SK-N-MC (cell line): Measurements from ENCODE around the gene PTPN6.

ENCODE experiments used
- DNase-seq: peaks from one replicate; pipeline ENCODE4 v3.0.0-alpha.2; 2011; ENCODE audit warnings: low read depth, low spot score
- H3K27ac ChIP-seq: fragments of 200-600 bp; sonication (generic); 2 replicates; pipeline ENCODE4 v1.5.1; 2016; ENCODE audit warnings: mixed run types
- H3K36me3 ChIP-seq: fragments of 200-600 bp; sonication (generic); 2 replicates; pipeline ENCODE4 v1.6.1; 2017; ENCODE audit warnings: antibody characterized with exemption, low read length, mixed read lengths; ENCODE audit not compliant: insufficient read depth
- H3K4me3 ChIP-seq: fragments of 200-600 bp; sonication (generic); 2 replicates; pipeline ENCODE4 v1.5.1; 2016
- H3K9ac ChIP-seq: fragments of 200-600 bp; sonication (generic); 2 replicates; pipeline ENCODE4 v1.8.0; 2017; ENCODE audit warnings: mixed run types, mixed read lengths; ENCODE audit not compliant: insufficient read length
- H3K9me3 ChIP-seq: fragments of 200-600 bp; sonication (generic); 2 replicates; pipeline ENCODE4 v1.6.1; 2017; ENCODE audit warnings: low read depth, mild to moderate bottlenecking, antibody characterized with exemption, low read length, moderate library complexity, mixed read lengths
- EZH2 ChIP-seq: fragments of 200-600 bp; sonication (generic); IDR thresholded peaks from one replicate; pipeline ENCODE4 v1.6.1; 2017; ENCODE audit warnings: antibody characterized with exemption
- FOXP2 ChIP-seq: optimal IDR thresholded peaks from 2 replicates; pipeline ENCODE3; 2011; ENCODE audit warnings: mild to moderate bottlenecking, moderate library complexity; ENCODE audit not compliant: insufficient read depth; ENCODE audit errors: extremely low read length, control extremely low read depth
- POLR2AphosphoS5 ChIP-seq: IDR thresholded peaks from 2 replicates; pipeline ENCODE4 v1.6.1; 2012; ENCODE audit warnings: mild to moderate bottlenecking, low read depth, low read length, borderline replicate concordance

Gene PTPN6

DNA sequence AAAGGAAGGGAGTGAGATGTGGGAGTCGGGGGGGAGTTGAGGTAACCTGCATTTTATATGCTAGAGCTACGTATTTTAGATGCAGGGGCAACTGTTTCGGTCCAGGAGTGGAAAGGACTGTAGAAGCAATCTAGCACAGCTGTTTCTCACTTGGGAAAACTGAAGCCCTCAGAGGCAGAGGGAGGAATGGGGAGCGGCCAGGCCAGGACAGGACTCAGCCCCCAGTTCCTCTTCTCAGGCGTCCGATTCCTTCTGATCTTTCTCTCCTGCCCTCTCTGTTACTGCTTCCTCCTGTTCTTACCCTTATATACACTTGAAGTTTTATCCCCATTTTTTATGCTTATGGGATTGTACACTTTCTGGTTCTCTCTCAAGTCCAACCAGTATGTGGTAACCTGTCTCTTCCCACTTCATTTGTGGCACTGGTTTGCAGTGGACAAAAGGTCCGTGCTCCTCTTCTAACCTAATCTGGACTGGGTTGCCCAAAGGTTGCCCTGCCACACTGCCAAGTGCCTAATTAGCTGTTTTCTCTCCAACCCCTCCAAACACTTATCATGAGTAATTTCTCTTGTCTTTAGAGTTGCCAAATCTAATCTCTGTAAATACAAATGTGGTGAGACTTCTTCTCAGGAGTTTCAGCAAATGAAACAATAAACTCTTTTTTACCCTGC is 50.9 kb downstream of the PTPN6 start:
- H3K4me3 ChIP-seq = no peak overlapping the region
- no peak for DNase-seq
- H3K9ac ChIP-seq = no peak overlapping the region
- H3K9me3 ChIP-seq = no peaks in the 10 kb centered on the region
- TF ChIP-seq POLR2AphosphoS5 = no peak
- no peak for TF ChIP-seq EZH2
- no peak for TF ChIP-seq FOXP2
- peaks cover 32% of the 10 kb centered on the region for H3K36me3 ChIP-seq
- H3K27ac ChIP-seq = no peak overlapping the region

DNA sequence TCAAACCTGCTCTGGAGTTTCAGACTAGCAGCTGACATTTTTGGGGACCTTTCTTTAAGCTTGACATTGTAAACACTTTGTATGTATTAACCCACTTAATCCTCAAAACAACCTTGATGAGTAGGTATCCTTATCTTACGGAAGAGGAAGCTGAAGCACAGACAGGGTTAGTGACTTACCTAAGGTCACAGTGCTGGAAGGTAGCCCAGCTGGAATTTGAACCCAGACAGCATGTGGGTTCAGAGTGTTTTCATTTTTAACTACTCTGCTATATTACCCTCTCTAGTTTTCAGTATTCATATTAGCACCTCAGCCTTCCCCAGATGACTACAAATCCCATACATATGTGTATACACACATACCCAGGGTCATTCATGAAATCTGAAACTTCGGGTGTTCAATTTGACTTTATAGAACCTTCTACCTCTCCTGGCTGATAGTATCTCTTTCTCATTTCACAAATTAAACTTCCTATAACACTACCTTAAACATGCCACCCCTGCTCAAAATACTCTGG is 53.2 kb downstream of the PTPN6 start:
- TF ChIP-seq FOXP2 (no peak), POLR2AphosphoS5 (no peak), EZH2 (no peak)
- H3K27ac ChIP-seq = no peak overlapping the region
- no peak overlapping the region for H3K9ac ChIP-seq
- H3K36me3 ChIP-seq = peaks cover 16% of the 10 kb centered on the region
- no peak overlapping the region for H3K4me3 ChIP-seq
- H3K9me3 ChIP-seq = no peaks in the 10 kb centered on the region
- DNase-seq = no peak

DNA sequence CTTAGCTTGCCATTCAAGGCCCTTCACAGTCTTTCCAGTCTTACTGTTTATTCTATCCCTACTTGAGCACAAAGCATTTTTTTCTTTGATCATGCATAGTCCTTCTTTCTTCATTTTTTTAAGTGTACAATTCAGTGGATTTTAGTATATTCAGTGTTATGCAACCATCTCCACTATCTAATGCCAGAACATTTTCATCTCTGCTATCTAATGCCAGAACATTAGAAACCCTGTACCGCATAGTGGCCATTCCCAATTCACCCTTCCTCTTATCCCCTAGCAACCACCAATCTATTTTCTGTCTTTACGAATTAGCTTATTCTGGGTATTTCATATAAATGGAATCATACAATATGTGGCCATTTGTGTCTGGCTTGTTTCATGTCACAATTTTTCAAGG is 53.7 kb downstream of the PTPN6 start:
- Histone ChIP-seq H3K9ac (no peak overlapping the region), H3K36me3 (peaks cover 15% of the 10 kb centered on the region), H3K27ac (no peak overlapping the region), H3K4me3 (no peak overlapping the region), H3K9me3 (no peaks in the 10 kb centered on the region)
- TF ChIP-seq EZH2 (no peak), FOXP2 (no peak), POLR2AphosphoS5 (no peak)
- no peak for DNase-seq

DNA sequence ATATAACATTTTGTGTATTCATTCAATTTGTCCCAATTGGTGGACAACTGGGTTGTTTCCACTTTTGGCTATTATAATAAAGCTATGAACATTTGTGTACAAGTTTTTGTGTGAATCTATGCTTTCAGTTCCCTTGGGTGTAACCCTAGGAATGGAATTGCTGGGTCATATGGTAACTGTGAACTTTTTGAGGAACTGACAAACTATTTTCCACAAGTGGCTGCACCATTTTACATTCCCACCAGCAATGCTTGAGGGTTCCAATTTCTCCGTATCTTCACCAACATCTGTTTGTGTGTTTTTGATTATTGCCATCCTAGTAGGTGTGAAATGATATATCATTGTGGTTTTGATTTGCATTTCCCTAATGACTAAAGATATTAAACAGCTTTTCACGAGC is 54.2 kb downstream of the PTPN6 start:
- H3K9ac ChIP-seq = no peak overlapping the region
- H3K4me3 ChIP-seq = no peak overlapping the region
- no peaks in the 10 kb centered on the region for H3K9me3 ChIP-seq
- H3K27ac ChIP-seq = no peak overlapping the region
- DNase-seq = no peak
- TF ChIP-seq FOXP2 (no peak), EZH2 (no peak), POLR2AphosphoS5 (no peak)
- H3K36me3 ChIP-seq = peaks cover 19% of the 10 kb centered on the region

DNA sequence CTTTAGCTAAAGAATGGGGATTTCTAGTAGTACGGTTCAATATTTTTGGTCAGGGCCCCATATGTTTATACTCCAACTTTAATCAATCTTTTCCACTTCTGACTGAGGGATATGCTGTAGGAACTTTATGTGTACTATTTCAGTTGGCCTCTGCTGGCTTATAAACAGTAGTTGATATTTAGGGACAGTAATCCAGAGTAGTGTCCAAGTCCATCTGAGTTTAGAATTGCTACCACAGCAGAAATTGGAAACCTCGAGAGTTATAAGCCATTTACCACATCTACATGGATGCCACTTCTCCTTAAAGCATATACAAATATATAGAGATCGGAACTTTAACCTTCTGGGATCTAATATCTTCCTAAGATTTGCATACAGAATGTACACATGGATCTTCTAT is 55.5 kb downstream of the PTPN6 start:
- H3K27ac ChIP-seq = no peak overlapping the region
- no peak for TF ChIP-seq EZH2
- no peak for TF ChIP-seq POLR2AphosphoS5
- TF ChIP-seq FOXP2 = no peak
- no peaks in the 10 kb centered on the region for H3K9me3 ChIP-seq

DNA sequence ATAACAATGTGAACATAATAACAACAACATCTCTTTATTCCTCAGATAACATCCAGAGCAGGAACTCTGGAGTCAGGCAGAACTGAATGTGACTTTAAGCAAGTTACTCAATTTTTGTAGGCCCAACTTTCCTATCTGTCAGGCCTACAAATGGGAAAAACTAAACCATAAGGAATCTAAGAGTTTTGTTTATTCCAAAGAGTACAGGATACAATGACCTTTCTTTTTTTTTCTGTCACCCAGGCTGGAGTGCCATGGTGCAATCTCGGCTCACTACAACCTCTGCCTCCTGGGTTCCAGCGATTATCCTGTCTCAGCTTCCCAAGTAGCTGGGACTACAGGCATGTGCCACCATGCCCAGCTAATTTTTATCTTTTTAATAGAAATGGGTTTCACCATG is 57.7 kb downstream of the PTPN6 start:
- no peak for TF ChIP-seq EZH2
- no peak for TF ChIP-seq FOXP2
- TF ChIP-seq POLR2AphosphoS5 = no peak
- Histone ChIP-seq H3K27ac (no peak overlapping the region), H3K9me3 (no peaks in the 10 kb centered on the region), H3K9ac (no peak overlapping the region), H3K36me3 (peaks cover 23% of the 10 kb centered on the region), H3K4me3 (no peak overlapping the region)
- DNase-seq = no peak

More for the DNA sequence above, 55.5 kb downstream of the PTPN6 start:
- DNase-seq = no peak
- Histone ChIP-seq H3K9ac (no peak overlapping the region), H3K4me3 (no peak overlapping the region), H3K36me3 (peaks cover 20% of the 10 kb centered on the region)

DNA sequence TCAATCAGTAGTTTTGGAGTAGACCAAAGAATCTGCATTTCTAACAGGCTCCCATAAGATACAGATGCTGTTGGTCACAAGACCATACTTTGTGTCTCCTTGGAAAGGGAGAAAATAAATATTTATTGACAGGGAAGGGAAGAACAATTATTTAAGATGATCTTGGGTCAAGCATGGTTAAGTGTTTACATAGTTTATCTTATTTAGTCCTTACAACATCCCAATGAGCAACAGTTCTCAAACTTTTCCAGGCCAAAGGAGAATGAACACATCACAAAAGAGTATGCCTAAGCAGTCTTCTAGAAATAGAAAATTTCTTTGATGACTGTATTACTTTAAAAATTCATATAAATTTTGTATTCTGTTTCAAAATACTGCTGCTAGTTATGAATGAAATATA is 58.4 kb downstream of the PTPN6 start:
- H3K27ac ChIP-seq = no peak overlapping the region
- TF ChIP-seq EZH2 = no peak
- TF ChIP-seq FOXP2 = no peak
- no peak for TF ChIP-seq POLR2AphosphoS5
- no peak for DNase-seq
- peaks cover 23% of the 10 kb centered on the region for H3K36me3 ChIP-seq
- H3K9ac ChIP-seq = no peak overlapping the region
- H3K4me3 ChIP-seq = no peak overlapping the region
- H3K9me3 ChIP-seq = no peaks in the 10 kb centered on the region
